Heart left ventricle (tissue), 16 donors: Measurements from ENCODE around the gene ANKRD9. TPM values are rescaled to one million over a fixed set of nuclear protein-coding genes. Genes with fewer than 3 reads are reported as not detected.

Experiments
- ATAC-seq, 4 donors: fragments of 200-7000 bp; cut with Tn5 transposase; one replicate each; pipeline ENCODE4 v1.9.1; 2020 to 2022; ENCODE audit warnings: moderate library complexity in 4 of 4, mild to moderate bottlenecking in 3 of 4, moderate number of reproducible peaks in 1 of 4
- DNase-seq, 5 donors: peaks; one replicate each; pipeline ENCODE4 v3.0.0-alpha.2; 2020
- H3K27ac ChIP-seq, 12 donors: fragments of 200-600 bp; sonication (generic) in 4 of 12; one replicate each; pipeline versions ENCODE4 v1.5.0 to v1.8.0; 2016 to 2022; ENCODE audit warnings: mild to moderate bottlenecking in 2 of 12
- H3K27me3 ChIP-seq, 9 donors: fragments of 200-600 bp; sonication (generic) in 2 of 9; one replicate each; pipeline versions ENCODE4 v1.5.1 to v1.8.0; 2016 to 2022; ENCODE audit warnings: mild to moderate bottlenecking in 3 of 9
- H3K36me3 ChIP-seq, 9 donors: fragments of 200-600 bp; sonication (generic) in 2 of 9; one replicate each; pipeline versions ENCODE4 v1.5.0 to v1.8.0; 2018 to 2022; ENCODE audit warnings: mild to moderate bottlenecking in 2 of 9
- H3K4me1 ChIP-seq, 12 donors: fragments of 200-600 bp; sonication (generic) in 4 of 12; one replicate each; pipeline versions ENCODE4 v1.5.0 to v1.8.0; 2016 to 2022; ENCODE audit warnings: mild to moderate bottlenecking in 3 of 12
- H3K4me3 ChIP-seq, 12 donors: fragments of 200-600 bp; sonication (generic) in 4 of 12; one replicate each; pipeline versions ENCODE4 v1.5.0 to v1.8.0; 2017 to 2022; ENCODE audit warnings: mild to moderate bottlenecking in 9 of 12, moderate library complexity in 4 of 12
- H3K9me3 ChIP-seq, 12 donors: fragments of 200-600 bp; sonication (generic) in 4 of 12; one replicate each; pipeline versions ENCODE4 v1.5.0 to v1.8.0; 2016 to 2022; ENCODE audit warnings: mild to moderate bottlenecking in 1 of 12
- POLR2A ChIP-seq, 2 donors: fragments of 450-650 bp; IDR thresholded peaks; one replicate each; pipeline ENCODE4 v1.6.1; 2017; ENCODE audit warnings: antibody characterized with exemption in 2 of 2, mild to moderate bottlenecking in 2 of 2, moderate library complexity in 2 of 2
- WGBS, 4 donors: extraction: QIAGEN DNeasy Blood & Tissue Kit in 2 of 4; methylation state at CpG; one replicate each; pipeline versions ENCODE4 v1.1.5 to v1.1.7; 2013 to 2018; 5-methylcytosine and 5-hydroxymethylcytosine counted together
- intact Hi-C, 10 donors: fragments of 100-400 bp; cut with DNase I; formaldehyde crosslinking; loops; one replicate each; pipeline versions ENCODE4 v1.11.1 to v1.14.2; 2022
- polyA plus RNA-seq, 2 donors: library from polyadenylated mRNA; stranded (reverse); fragments of 200-250 nt; gene quantifications; one replicate each; pipeline ENCODE4 v1.2.3, GENCODE V29; 2013
- total RNA-seq, 9 donors: library from RNA; depleted of rRNA in 2 of 9; stranded (reverse); fragments of >200 nt in 2 of 9; fragmentation: NEBNext Ultra II Directional in 3 of 9; extraction: Animal tissue kit (Norgen Biotek cat#: 25700) in 3 of 9; gene quantifications; one replicate each; pipeline versions ENCODE4 v1.1.0 to v1.2.4, GENCODE V29; 2016 to 2023
- TF ChIP-seq, protein P1 (sequence below), 12 donors: fragments of 200-600 bp; sonication (generic) in 4 of 12; IDR thresholded peaks; one replicate each; pipeline versions ENCODE4 v1.5.0 to v1.8.0; 2018 to 2022; ENCODE audit warnings: antibody characterized with exemption in 12 of 12, mild to moderate bottlenecking in 5 of 12
- donor health status: ischemic (EF 13 %, LVEDD 7.1; RV severe dilation, severe dysfunction).
- donor health status: healthy with polysubstance abuse.
- donor health status: DM: no; HTN: yes; CAD: no.
- donor health status: DM: no; HTN: no; CAD: no.
- donor health status: ischemic (EF 25% LVEDD 6.9; RV normal size, moderate dysfunction).
- donor health status: ischemic (EF 25% LVEDD 5.7; RV mildly dilated, moderate dysfunction).
- donor health status: healthy.
- donor health status: DM: yes; HTN: yes; CAD: no.
- donor health status: ischemic (EF 35%, LVEDD 5.7; RV mildly dilated, moderate dysfunction).
- donor health status: nonischemic (EF 11% LVEDD 7.7; RV severe dilation, severe dysfunction).
- donor health status: DM: yes; HTN: yes; CAD: no.
- donor health status: PGD.
- donor health status: ischemic (EF 29% LVEDD 5.4; RV normal size, mild dysfunction).
- donor health status: nonischemic (EF 23%, LVEDD 6.1; RV moderate dilation, normal function).

The ANKRD9 gene
- total and polyA plus RNA-seq, 11 donors: 42.2 to 271 (median 126) TPM

DNA sequence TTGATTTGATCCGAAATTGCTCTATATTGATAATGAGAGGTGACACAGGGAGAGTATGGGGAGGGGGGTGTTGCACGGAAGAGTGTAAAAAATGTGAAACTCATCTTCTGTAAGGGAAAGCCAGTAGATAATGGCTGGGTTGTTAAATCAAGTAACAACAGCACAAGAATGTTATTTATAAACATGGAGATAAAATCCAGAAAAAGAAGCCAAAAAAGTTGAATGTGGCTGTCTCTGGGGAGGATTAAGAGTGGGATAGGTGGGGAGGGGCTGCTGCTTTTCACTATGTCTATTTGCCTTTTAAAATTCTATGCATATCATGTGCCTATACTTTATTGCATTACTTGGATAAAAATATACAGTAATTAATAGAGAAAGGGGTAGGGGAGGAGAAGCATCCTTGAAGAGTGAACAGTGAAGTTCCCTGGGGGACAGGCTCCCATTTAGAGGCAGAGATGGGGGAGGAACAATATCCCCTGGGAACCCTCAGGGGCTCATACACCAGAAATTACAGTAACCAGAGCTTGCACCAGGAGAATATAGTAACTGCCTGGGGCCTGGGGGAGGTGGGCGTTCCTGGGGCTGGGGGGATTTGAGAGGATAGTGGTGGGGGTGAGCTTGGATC is 39.2 kb upstream of the ANKRD9 start:
- Histone ChIP-seq H3K4me1 (peaks cover 0 to 19% (median 7%) of the 10 kb centered on the region in 12 donors), H3K36me3 (no peaks in the 10 kb centered on the region), H3K27ac (no peak overlapping the region), H3K4me3 (no peak overlapping the region), H3K27me3 (peaks cover 8 to 32% (median 22%) of the 10 kb centered on the region in 9 donors), H3K9me3 (no peaks in the 10 kb centered on the region)
- DNase-seq: no peak
- intact Hi-C loops: no loop called here
- 46 to 63% (median 57%) methylated on average over 3 of the region's 3 CpGs for WGBS, 4 donors
- TF ChIP-seq, protein P1, sequence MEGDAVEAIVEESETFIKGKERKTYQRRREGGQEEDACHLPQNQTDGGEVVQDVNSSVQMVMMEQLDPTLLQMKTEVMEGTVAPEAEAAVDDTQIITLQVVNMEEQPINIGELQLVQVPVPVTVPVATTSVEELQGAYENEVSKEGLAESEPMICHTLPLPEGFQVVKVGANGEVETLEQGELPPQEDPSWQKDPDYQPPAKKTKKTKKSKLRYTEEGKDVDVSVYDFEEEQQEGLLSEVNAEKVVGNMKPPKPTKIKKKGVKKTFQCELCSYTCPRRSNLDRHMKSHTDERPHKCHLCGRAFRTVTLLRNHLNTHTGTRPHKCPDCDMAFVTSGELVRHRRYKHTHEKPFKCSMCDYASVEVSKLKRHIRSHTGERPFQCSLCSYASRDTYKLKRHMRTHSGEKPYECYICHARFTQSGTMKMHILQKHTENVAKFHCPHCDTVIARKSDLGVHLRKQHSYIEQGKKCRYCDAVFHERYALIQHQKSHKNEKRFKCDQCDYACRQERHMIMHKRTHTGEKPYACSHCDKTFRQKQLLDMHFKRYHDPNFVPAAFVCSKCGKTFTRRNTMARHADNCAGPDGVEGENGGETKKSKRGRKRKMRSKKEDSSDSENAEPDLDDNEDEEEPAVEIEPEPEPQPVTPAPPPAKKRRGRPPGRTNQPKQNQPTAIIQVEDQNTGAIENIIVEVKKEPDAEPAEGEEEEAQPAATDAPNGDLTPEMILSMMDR (IDR thresholded peaks at IDR 0.05): no peak
- TF ChIP-seq POLR2A (IDR thresholded peaks at IDR 0.05): no peak
- no peak for ATAC-seq

DNA sequence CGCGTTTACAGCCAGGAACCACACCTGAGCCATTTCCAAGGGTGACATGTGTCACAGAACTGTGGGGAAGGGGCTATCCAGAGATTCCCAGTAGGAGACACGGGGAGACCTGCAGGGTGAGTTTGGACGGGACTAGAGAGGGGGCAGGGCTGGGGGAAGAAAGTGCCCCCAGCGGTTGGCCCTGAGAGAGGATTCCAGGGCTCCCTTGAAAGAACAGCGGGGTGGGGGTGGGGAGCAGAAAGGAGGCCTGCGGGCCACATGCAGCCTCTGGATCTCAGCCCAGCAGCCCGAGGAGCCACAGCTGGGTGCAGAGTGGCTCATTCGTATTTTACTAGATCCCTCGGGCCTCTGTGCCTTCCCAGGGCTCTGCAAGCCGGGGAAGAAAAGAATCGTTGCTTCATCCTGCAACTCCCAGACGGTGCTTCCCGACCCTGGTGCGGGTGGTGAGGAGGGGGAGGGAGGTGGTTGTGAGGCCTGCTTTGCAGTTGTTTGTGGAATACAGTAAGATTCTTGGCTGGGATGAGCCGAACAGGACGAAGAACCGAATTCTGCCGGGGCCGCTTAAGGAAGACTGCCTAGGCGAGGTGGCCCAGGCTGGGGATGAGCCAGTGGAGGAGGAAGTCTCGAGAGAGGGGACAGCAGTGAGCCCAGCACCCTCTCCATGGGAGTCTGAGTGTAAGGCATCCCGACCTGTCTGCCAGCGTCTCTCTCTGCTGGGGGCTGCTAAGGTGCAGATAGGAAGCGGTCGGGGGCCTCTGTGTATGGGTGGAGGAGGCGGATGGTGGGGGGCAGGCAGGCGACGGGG is 36.1 kb upstream of the ANKRD9 start:
- TF ChIP-seq POLR2A (IDR thresholded peaks at IDR 0.05): no peak
- TF ChIP-seq, protein P1 (IDR thresholded peaks at IDR 0.05): no peak
- ATAC-seq (peak in 2 of 4 donors; percentile 15 to 50), DNase-seq (peak in 1 of 5 donors; percentile 55)
- H3K9me3 ChIP-seq: no peaks in the 10 kb centered on the region
- H3K27me3 ChIP-seq: peaks cover 8 to 39% (median 23%) of the 10 kb centered on the region in 9 donors
- intact Hi-C loops: no loop called here
- H3K27ac ChIP-seq: no peak overlapping the region
- 49 to 58% (median 50%) methylated on average over 26 to 29 of the region's 29 CpGs for WGBS, 4 donors
- H3K4me1 ChIP-seq: peaks cover 0 to 19% (median 7%) of the 10 kb centered on the region in 12 donors
- H3K4me3 ChIP-seq: no peak overlapping the region
- no peaks in the 10 kb centered on the region for H3K36me3 ChIP-seq

DNA sequence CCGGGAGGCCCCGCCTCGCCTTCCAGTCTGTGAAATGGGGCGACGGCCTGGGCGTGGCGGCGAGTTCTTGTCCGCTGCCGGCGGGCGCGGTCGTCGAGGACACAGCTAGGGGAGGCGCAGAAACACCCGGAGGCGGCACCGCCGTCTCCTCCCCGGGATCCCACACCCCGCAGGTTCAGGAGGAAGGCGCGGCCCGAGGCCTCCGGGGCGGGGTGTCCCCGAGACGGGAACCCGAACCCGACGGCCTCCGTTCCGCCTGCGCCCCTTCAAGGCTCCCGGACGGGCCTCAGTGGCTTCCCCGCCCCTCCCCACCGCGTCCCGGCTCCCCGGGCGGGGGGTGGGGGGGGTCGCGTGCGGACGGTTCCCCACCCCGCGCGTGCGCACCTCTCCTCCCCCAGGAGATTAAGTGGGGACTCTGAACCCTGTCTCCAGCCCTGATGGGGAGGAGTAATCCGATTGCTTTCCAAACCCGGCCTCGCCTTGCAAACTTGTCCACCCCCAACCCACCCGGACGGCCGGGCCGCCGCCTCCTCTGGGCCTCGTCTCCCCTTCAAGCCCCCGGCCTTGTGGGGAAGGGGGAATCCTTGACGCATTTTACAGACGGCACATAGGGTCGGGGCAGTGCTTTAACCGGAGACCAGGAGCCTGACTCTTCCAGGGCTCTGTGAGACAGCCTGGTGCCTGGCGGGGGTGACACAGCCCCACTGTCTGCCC is 35.3 kb upstream of the ANKRD9 start:
- no peak for TF ChIP-seq POLR2A (IDR thresholded peaks at IDR 0.05)
- TF ChIP-seq, protein P1 (IDR thresholded peaks at IDR 0.05): no peak
- intact Hi-C loops: no loop called here
- Histone ChIP-seq H3K9me3 (no peaks in the 10 kb centered on the region), H3K36me3 (no peaks in the 10 kb centered on the region), H3K4me1 (peaks cover 0 to 26% (median 12%) of the 10 kb centered on the region in 12 donors), H3K4me3 (peak overlapping the region in 5 of 12 donors; percentile 4 to 41 (median 21)), H3K27ac (no peak overlapping the region), H3K27me3 (peaks cover 8 to 39% (median 23%) of the 10 kb centered on the region in 9 donors)
- WGBS, 4 donors: 8 to 24% (median 12%) methylated on average over 22 to 66 of the region's 66 CpGs
- DNase-seq (no peak), ATAC-seq (peak in 2 of 4 donors; percentile 23 to 39)
